ENCODE data around the gene CHKA. TPM values are rescaled to one million over a fixed set of nuclear protein-coding genes. Genes with fewer than 3 reads are reported as not detected.

The CHKA gene
- total and polyA plus RNA-seq, 2 of the 8 experiments (the other 6 are each of a cell fraction or from before 2014, with no cell fraction given) = 61.2 to 86.6 TPM

GRCh38 chr11:68142028-68142412 lies 20.8 kb upstream of the CHKA start (continued):
- no peak for TF ChIP-seq CHD1 (IDR thresholded peaks at IDR 0.05; ENCODE audit: low read depth, low read length)
- TF ChIP-seq EZH2 (IDR thresholded peaks at IDR 0.05; ENCODE audit: low read depth, low read length, severe bottlenecking) = no peak
- TF ChIP-seq KDM4A (IDR thresholded peaks at IDR 0.05; ENCODE audit: low read depth, low read length, severe bottlenecking) = no peak
- TF ChIP-seq POLR2A (IDR thresholded peaks at IDR 0.05; ENCODE audit: control extremely low read depth in 1 of 2, low read depth in 2 of 2, low read length in 2 of 2) = no peak
- TF ChIP-seq SRF (IDR thresholded peaks at IDR 0.05; ENCODE audit: low read depth, low read length) = no peak

Measured in H1 (cell line).